HCT116 (cell line): Measurements from ENCODE around the gene AIFM1. TPM values are rescaled to one million over a fixed set of nuclear protein-coding genes. Genes with fewer than 3 reads are reported as not detected.

Experiments
- ATAC-seq: fragments of 200-7000 bp; cut with Tn5 transposase; 2 replicates; pipeline ENCODE4 v1.9.1; 2020; ENCODE audit warnings: mild to moderate bottlenecking, moderate library complexity
- BruUV-seq: library from RNA; stranded (reverse); fragments of 400-500 nt; replicated peaks from 2 replicates; lab custom pipeline; 2021; lab: Mats Ljungman, UMichigan
- CTCF ChIA-PET: fragments of 300-600 bp; sonication (Branson Sonifier 250); formaldehyde crosslinking; loops from one replicate; lab custom pipeline; 2021; ENCODE audit warnings: antibody characterized with exemption; lab: Charles Lee
- POLR2A ChIA-PET: fragments of 300-600, 350-600 bp; sonication (Branson Sonifier 250); formaldehyde crosslinking; loops from one replicate; lab custom pipeline; 2021; ENCODE audit warnings: antibody characterized with exemption; lab: Charles Lee
- RAD21 ChIA-PET, 2 experiments: fragments of 300-600 bp; sonication (Branson Sonifier 250); formaldehyde crosslinking; loops; one replicate each; lab custom pipeline; 2023; ENCODE audit warnings: low total read pairs in 2 of 2; ENCODE audit not compliant: uncharacterized antibody in 2 of 2, unreplicated experiment in 2 of 2, low non-redundant PET in 1 of 2; lab: Charles Lee
- DNase-seq: peaks from one replicate; pipeline ENCODE4 v3.0.0-alpha.2; 2010; ENCODE audit warnings: low read depth, low spot score
- H2AFZ ChIP-seq: fragments of 200-600 bp; shearing (Covaris generic), sonication (generic); 2 replicates; pipeline ENCODE4 v1.6.1; 2017; ENCODE audit warnings: low read depth, mixed run types, mixed read lengths, antibody characterized with exemption, low read length; ENCODE audit not compliant: poor library complexity, severe bottlenecking
- H3K27ac ChIP-seq: 2 replicates; pipeline ENCODE4 v1.5.1; 2012; ENCODE audit warnings: low read depth, low read length
- H3K27me3 ChIP-seq: fragments of 200-600 bp; sonication (generic); 2 replicates; pipeline ENCODE4 v1.6.1; 2016; ENCODE audit warnings: mixed run types, low read length, mixed read lengths; ENCODE audit not compliant: insufficient read depth
- H3K36me3 ChIP-seq, 2 experiments: fragments of 200-500 bp in 1 of 2; fragments of 200-600 bp in 1 of 2; sonication (Bioruptor generic) in 1 of 2; sonication (generic) in 1 of 2; 2 replicates each; pipeline versions ENCODE4 v1.5.1 to v1.6.1; 2014 to 2016; ENCODE audit warnings: low read length in 2 of 2, inconsistent platforms in 1 of 2, mixed read lengths in 1 of 2, mixed run types in 1 of 2; ENCODE audit not compliant: insufficient read depth in 2 of 2, control insufficient read depth in 1 of 2
- H3K4me1 ChIP-seq, 2 experiments: fragments of 200-600 bp in 1 of 2; sonication (generic) in 1 of 2; 2 replicates each; pipeline versions ENCODE4 v1.5.1 to v1.6.1; 2012 to 2017; ENCODE audit warnings: low read length in 2 of 2, inconsistent platforms in 1 of 2, mild to moderate bottlenecking in 1 of 2, mixed read lengths in 1 of 2, mixed run types in 1 of 2, moderate library complexity in 1 of 2; ENCODE audit not compliant: insufficient read depth in 2 of 2, control insufficient read depth in 1 of 2
- H3K4me2 ChIP-seq: fragments of 200-600 bp; sonication (generic); 2 replicates; pipeline ENCODE4 v1.6.1; 2017; ENCODE audit warnings: mixed run types, low read length, mixed read lengths
- H3K4me3 ChIP-seq, 2 experiments: fragments of 200-600 bp in 1 of 2; sonication (generic) in 1 of 2; replicated peaks in 1 of 2; 2 replicates each; pipeline ENCODE4 v1.5.1; 2011 to 2016; ENCODE audit warnings: low read length in 2 of 2, control low read depth in 1 of 2, low read depth in 1 of 2, mild to moderate bottlenecking in 1 of 2, mixed read lengths in 1 of 2, mixed run types in 1 of 2
- H3K79me2 ChIP-seq: fragments of 200-600 bp; sonication (generic); 2 replicates; pipeline ENCODE4 v1.6.1; 2017; ENCODE audit warnings: mild to moderate bottlenecking, mixed run types, low read length, moderate library complexity, mixed read lengths; ENCODE audit not compliant: insufficient read depth
- H3K9ac ChIP-seq: fragments of 200-600 bp; sonication (generic); 2 replicates; pipeline ENCODE4 v1.6.1; 2016; ENCODE audit warnings: low read length, mixed read lengths
- H3K9me2 ChIP-seq: fragments of 200-600 bp; sonication (generic), shearing (Covaris generic); 2 replicates; pipeline ENCODE4 v1.6.1; 2017; ENCODE audit warnings: mixed run types, mild to moderate bottlenecking, moderate library complexity; ENCODE audit not compliant: insufficient read depth
- H3K9me3 ChIP-seq, 2 experiments: fragments of 200-500 bp in 1 of 2; fragments of 200-600 bp in 1 of 2; sonication (Bioruptor generic) in 1 of 2; sonication (generic) in 1 of 2; 2 replicates each; pipeline ENCODE4 v1.6.1; 2014 to 2017; ENCODE audit warnings: low read length in 2 of 2, mixed read lengths in 2 of 2, inconsistent platforms in 1 of 2, low read depth in 1 of 2, mild to moderate bottlenecking in 1 of 2, mixed run types in 1 of 2, moderate library complexity in 1 of 2; ENCODE audit not compliant: control insufficient read depth in 1 of 2, insufficient read depth in 1 of 2
- H4K20me1 ChIP-seq: fragments of 200-600 bp; sonication (generic), shearing (Covaris generic); 2 replicates; pipeline ENCODE4 v1.6.1; 2017; ENCODE audit warnings: mixed run types, mild to moderate bottlenecking, moderate library complexity; ENCODE audit not compliant: insufficient read depth
- ATF3 ChIP-seq: IDR thresholded peaks from 2 replicates; pipeline ENCODE4 v1.6.1; 2012
- CTCF ChIP-seq, 3 experiments: fragments of 200-600 bp in 1 of 3; sonication (generic) in 1 of 3; IDR thresholded peaks in 2 of 3; conservative IDR thresholded peaks in 1 of 3; 2 replicates each; pipeline ENCODE4 v1.5.1; 2012 to 2017; ENCODE audit warnings: low read depth in 2 of 3, low read length in 2 of 3, antibody characterized with exemption in 1 of 3, borderline replicate concordance in 1 of 3, control low read depth in 1 of 3, mild to moderate bottlenecking in 1 of 3, mixed read lengths in 1 of 3, mixed run types in 1 of 3, moderate library complexity in 1 of 3; ENCODE audit not compliant: insufficient read depth in 1 of 3
- EGR1 ChIP-seq: IDR thresholded peaks from 2 replicates; pipeline ENCODE4 v1.6.1; 2012; ENCODE audit warnings: low read depth
- ELF1 ChIP-seq: IDR thresholded peaks from 2 replicates; pipeline ENCODE4 v1.6.1; 2012; ENCODE audit warnings: low read depth, borderline replicate concordance
- EZH2 ChIP-seq: fragments of 200-600 bp; sonication (generic); IDR thresholded peaks from 2 replicates; pipeline ENCODE4 v1.6.1; 2017; ENCODE audit warnings: antibody characterized with exemption, mixed run types
- FOSL1 ChIP-seq: IDR thresholded peaks from 2 replicates; pipeline ENCODE4 v1.6.1; 2012; ENCODE audit warnings: low read depth
- MAX ChIP-seq: IDR thresholded peaks from 2 replicates; pipeline ENCODE4 v1.6.1; 2012
- POLR2A ChIP-seq: IDR thresholded peaks from 2 replicates; pipeline ENCODE4 v1.7.0; 2011; ENCODE audit warnings: borderline replicate concordance; ENCODE audit not compliant: insufficient read depth, insufficient read length; ENCODE audit errors: extremely low read depth
- POLR2AphosphoS5 ChIP-seq: IDR thresholded peaks from 2 replicates; pipeline ENCODE4 v1.6.1; 2011; ENCODE audit warnings: mild to moderate bottlenecking, low read depth, low read length, moderate library complexity
- REST ChIP-seq: IDR thresholded peaks from 2 replicates; pipeline ENCODE4 v1.6.1; 2012; ENCODE audit warnings: low read depth
- SIN3A ChIP-seq: IDR thresholded peaks from 2 replicates; pipeline ENCODE4 v1.6.1; 2012; ENCODE audit warnings: low read depth
- SP1 ChIP-seq: IDR thresholded peaks from 2 replicates; pipeline ENCODE4 v1.6.1; 2012; ENCODE audit warnings: low read depth
- ZBTB33 ChIP-seq: IDR thresholded peaks from 2 replicates; pipeline ENCODE4 v1.6.1; 2011; ENCODE audit warnings: mild to moderate bottlenecking, low read length, moderate library complexity; ENCODE audit not compliant: insufficient replicate concordance; ENCODE audit errors: extremely low read depth
- intact Hi-C: fragments of 100-400 bp; cut with micrococcal nuclease; formaldehyde crosslinking; loops from 2 replicates; pipeline ENCODE4 v1.10.0; 2022
- total RNA-seq: library from RNA; stranded (reverse); gene quantifications from one replicate; pipeline ENCODE4 v1.2.1, GENCODE V29; 2021; ENCODE audit not compliant: unreplicated experiment

The AIFM1 gene
- total RNA-seq, 1 experiment from 2014 or later: 50.0 TPM

GRCh38 chrX:130176354-130176776, 10.7 kb upstream of the AIFM1 start:
- Histone ChIP-seq H4K20me1 (no peaks in the 10 kb centered on the region), H3K36me3 (no peaks in the 10 kb centered on the region), H3K79me2 (no peaks in the 10 kb centered on the region), H3K27ac (no peak overlapping the region), H3K9me2 (no peaks in the 10 kb centered on the region), H3K9me3 (no peaks in the 10 kb centered on the region), H3K4me2 (no peak overlapping the region), H3K4me3 (no peak overlapping the region), H2AFZ (no peak overlapping the region), H3K27me3 (no peaks in the 10 kb centered on the region), H3K4me1 (0 out of 4 replicates have a peak, but pooled peaks cover 0 to 9% of the 10 kb centered on the region in 2 experiments), H3K9ac (no peak overlapping the region)
- no peak for ATAC-seq
- ChIA-PET RAD21 (no interaction called here), POLR2A (no interaction called here), CTCF (no interaction called here)
- no TSS peak for BruUV-seq
- intact Hi-C loops: no loop called here
- no peak for DNase-seq
- TF ChIP-seq ELF1 (no peak), EGR1 (no peak), REST (no peak), SP1 (no peak), EZH2 (no peak), ATF3 (no peak), SIN3A (no peak), POLR2AphosphoS5 (no peak), MAX (no peak), POLR2A (no peak), CTCF (IDR thresholded peaks at IDR 0.05 in 2 of 3, conservative IDR thresholded peaks at IDR 0.05 in 1 of 3; ENCODE audit: borderline replicate concordance in 1 of 3, insufficient read depth in 1 of 3, low read depth in 2 of 3, low read length in 2 of 3) (no peak), FOSL1 (no peak), ZBTB33 (no peak)
